Brain microvascular endothelial cell (primary cell): Measurements from ENCODE around the gene CD3D.

ENCODE experiments used
- DNase-seq: peaks from one replicate; pipeline ENCODE4 v3.0.0-alpha.2; 2020
- H3K27ac ChIP-seq: fragments of 250-450 bp; sonication (Bioruptor Pico); 2 replicates; pipeline ENCODE4 v1.5.1; 2020; ENCODE audit warnings: mild to moderate bottlenecking, moderate library complexity
- H3K27me3 ChIP-seq: fragments of 250-450 bp; sonication (Bioruptor Pico); replicated peaks from 2 replicates; pipeline ENCODE4 v1.5.1; 2020; ENCODE audit warnings: mild to moderate bottlenecking
- H3K36me3 ChIP-seq: fragments of 250-450 bp; sonication (Bioruptor Pico); replicated peaks from 2 replicates; pipeline ENCODE4 v1.5.1; 2020; ENCODE audit warnings: mild to moderate bottlenecking
- H3K4me3 ChIP-seq: 2 replicates; pipeline ENCODE4 v1.5.1; 2011; ENCODE audit warnings: low read depth, mild to moderate bottlenecking, control low read depth, low read length, moderate library complexity
- in situ Hi-C: cut with HindIII; loops from 2 replicates; pipeline ENCODE4 v1.10.0; 2017; ENCODE audit warnings: low sequenced_read_pairs, low pct_ligation_motif_present
- TF ChIP-seq, protein P1 (sequence below): IDR thresholded peaks from 2 replicates; pipeline ENCODE4 v1.5.1; 2011; ENCODE audit warnings: low read depth, mild to moderate bottlenecking, moderate library complexity, low read length, control low read depth, inconsistent platforms; ENCODE audit errors: missing control alignments

Gene CD3D

GRCh38 chr11:118338637-118339061 is 3.9 kb downstream of the CD3D start:
- in situ Hi-C loops, result no loop called here
- TF ChIP-seq, protein P1, sequence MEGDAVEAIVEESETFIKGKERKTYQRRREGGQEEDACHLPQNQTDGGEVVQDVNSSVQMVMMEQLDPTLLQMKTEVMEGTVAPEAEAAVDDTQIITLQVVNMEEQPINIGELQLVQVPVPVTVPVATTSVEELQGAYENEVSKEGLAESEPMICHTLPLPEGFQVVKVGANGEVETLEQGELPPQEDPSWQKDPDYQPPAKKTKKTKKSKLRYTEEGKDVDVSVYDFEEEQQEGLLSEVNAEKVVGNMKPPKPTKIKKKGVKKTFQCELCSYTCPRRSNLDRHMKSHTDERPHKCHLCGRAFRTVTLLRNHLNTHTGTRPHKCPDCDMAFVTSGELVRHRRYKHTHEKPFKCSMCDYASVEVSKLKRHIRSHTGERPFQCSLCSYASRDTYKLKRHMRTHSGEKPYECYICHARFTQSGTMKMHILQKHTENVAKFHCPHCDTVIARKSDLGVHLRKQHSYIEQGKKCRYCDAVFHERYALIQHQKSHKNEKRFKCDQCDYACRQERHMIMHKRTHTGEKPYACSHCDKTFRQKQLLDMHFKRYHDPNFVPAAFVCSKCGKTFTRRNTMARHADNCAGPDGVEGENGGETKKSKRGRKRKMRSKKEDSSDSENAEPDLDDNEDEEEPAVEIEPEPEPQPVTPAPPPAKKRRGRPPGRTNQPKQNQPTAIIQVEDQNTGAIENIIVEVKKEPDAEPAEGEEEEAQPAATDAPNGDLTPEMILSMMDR, result no peak
- H3K36me3 ChIP-seq, result no peaks in the 10 kb centered on the region
- DNase-seq, result no peak
- H3K4me3 ChIP-seq, result no peak overlapping the region
- no peak overlapping the region for H3K27ac ChIP-seq
- H3K27me3 ChIP-seq, result no peaks in the 10 kb centered on the region

- no peak overlapping the region for H3K27ac ChIP-seq
These were observed 7.8 kb downstream of the CD3D start for GRCh38 chr11:118334745-118335144.

GRCh38 chr11:118328745-118329144 is 13.8 kb downstream of the CD3D start:
- H3K27ac ChIP-seq, result no peak overlapping the region
- H3K27me3 ChIP-seq, result no peaks in the 10 kb centered on the region
- H3K4me3 ChIP-seq, result no peak overlapping the region
- in situ Hi-C loops, result no loop called here
- DNase-seq, result no peak
- TF ChIP-seq, protein P1, result no peak
- H3K36me3 ChIP-seq, result no peaks in the 10 kb centered on the region

More at GRCh38 chr11:118334745-118335144, 7.8 kb downstream of the CD3D start:
- no peak for DNase-seq
- TF ChIP-seq, protein P1, result no peak
- in situ Hi-C loops, result no loop called here
- Histone ChIP-seq H3K36me3 (no peaks in the 10 kb centered on the region), H3K4me3 (no peak overlapping the region), H3K27me3 (no peaks in the 10 kb centered on the region)

DNA sequence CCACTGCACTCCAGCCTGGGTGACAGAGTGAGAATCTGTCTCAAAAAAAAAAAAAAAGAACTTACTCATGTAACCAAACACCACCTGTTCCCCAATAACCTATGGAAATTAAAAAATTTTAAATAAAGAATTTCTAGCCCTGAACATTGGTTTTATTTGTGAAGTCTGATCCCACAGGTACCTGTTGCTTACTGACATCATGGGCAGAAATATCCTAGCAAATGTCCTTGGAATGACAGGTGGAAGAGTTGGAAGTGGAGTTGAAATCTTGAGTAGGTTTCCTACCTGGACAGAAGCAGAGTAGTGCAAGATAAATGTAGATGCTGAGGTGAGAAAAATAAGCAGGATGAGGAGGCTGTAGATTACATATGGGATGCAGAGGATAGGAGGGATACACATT is 17.2 kb downstream of the CD3D start:
- DNase-seq, result no peak
- H3K27ac ChIP-seq, result no peak overlapping the region
- TF ChIP-seq, protein P1, result no peak
- no peaks in the 10 kb centered on the region for H3K27me3 ChIP-seq
- in situ Hi-C loops, result no loop called here
- H3K36me3 ChIP-seq, result no peaks in the 10 kb centered on the region
- no peak overlapping the region for H3K4me3 ChIP-seq

GRCh38 chr11:118322721-118323120 is 19.8 kb downstream of the CD3D start:
- no peak for DNase-seq
- no peak overlapping the region for H3K4me3 ChIP-seq
- in situ Hi-C loops, result no loop called here
- H3K36me3 ChIP-seq, result no peaks in the 10 kb centered on the region
- H3K27ac ChIP-seq, result no peak overlapping the region
- H3K27me3 ChIP-seq, result no peaks in the 10 kb centered on the region
- TF ChIP-seq, protein P1, result no peak

- TF ChIP-seq, protein P1, result no peak
- H3K27me3 ChIP-seq, result no peaks in the 10 kb centered on the region
- H3K36me3 ChIP-seq, result no peaks in the 10 kb centered on the region
- no peak for DNase-seq
- no peak overlapping the region for H3K27ac ChIP-seq
- in situ Hi-C loops, result no loop called here
- H3K4me3 ChIP-seq, result no peak overlapping the region
These were observed 21.0 kb downstream of the CD3D start for GRCh38 chr11:118321386-118322082.
